ENCODE results near the gene PCDHGA11.
"Not testable (repeated sequence)": the region's sequence is repeated elsewhere in the genome, so short reads cannot be mapped to it uniquely, and the experiment has no call there.

Gene PCDHGA11

GRCh38 chr5:141393267-141393666 lies 27.6 kb upstream of the PCDHGA11 start:
- TF ChIP-seq EZH2phosphoT487 (conservative IDR thresholded peaks at IDR 0.05; ENCODE audit: low read length), result no peak
- TF ChIP-seq CTCF (IDR thresholded peaks at IDR 0.05; ENCODE audit: insufficient read depth, low read length, poor library complexity, severe bottlenecking), result no peak
- no peaks in the 10 kb centered on the region for H3K36me3 ChIP-seq (ENCODE audit: low read length)
- H3K9ac ChIP-seq (ENCODE audit: low read length), result no peak overlapping the region
- no peaks in the 10 kb centered on the region for H3K27me3 ChIP-seq (ENCODE audit: low read length)
- H3K9me3 ChIP-seq (ENCODE audit: insufficient read depth, low read length), result no peaks in the 10 kb centered on the region; the same call in 1 of the 2 replicates
- H4K20me1 ChIP-seq (ENCODE audit: low read depth, low read length), result no peaks in the 10 kb centered on the region
- no peaks in the 10 kb centered on the region; the same call in none of the 2 replicates for H3F3A ChIP-seq (ENCODE audit: insufficient read depth)
- no peak overlapping the region for H2AFZ ChIP-seq (ENCODE audit: low read depth, low read length, severe bottlenecking)
- H3K9me2 ChIP-seq (replicated peaks; ENCODE audit: insufficient read depth, low read length), result no peaks in the 10 kb centered on the region
- no peak overlapping the region for H3K27ac ChIP-seq (ENCODE audit: low read depth, low read length)
- no peak overlapping the region for H3K4me2 ChIP-seq (ENCODE audit: low read depth, low read length, poor library complexity, severe bottlenecking)
- H3K4me3 ChIP-seq (ENCODE audit: insufficient read depth, low read length, poor library complexity, severe bottlenecking), result no peak overlapping the region
- H3K79me2 ChIP-seq (ENCODE audit: insufficient read depth, low read length), result no peaks in the 10 kb centered on the region

GRCh38 chr5:141394401-141395187 lies 26.3 kb upstream of the PCDHGA11 start:
- H3K27me3 ChIP-seq (ENCODE audit: low read length); H3K9me2 ChIP-seq (replicated peaks; ENCODE audit: insufficient read depth, low read length); H3K4me2 ChIP-seq (ENCODE audit: low read depth, low read length, poor library complexity, severe bottlenecking); H4K20me1 ChIP-seq (ENCODE audit: low read depth, low read length); H3K4me3 ChIP-seq (ENCODE audit: insufficient read depth, low read length, poor library complexity, severe bottlenecking); H2AFZ ChIP-seq (ENCODE audit: low read depth, low read length, severe bottlenecking); H3K36me3 ChIP-seq (ENCODE audit: low read length); H3F3A ChIP-seq (ENCODE audit: insufficient read depth); H3K9ac ChIP-seq (ENCODE audit: low read length); H3K27ac ChIP-seq (ENCODE audit: low read depth, low read length); H3K79me2 ChIP-seq (ENCODE audit: insufficient read depth, low read length): not testable (repeated sequence)
- H3K9me3 ChIP-seq (ENCODE audit: insufficient read depth, low read length), result peaks cover 12% of the 10 kb centered on the region; the same call in 1 of the 2 replicates

DNA sequence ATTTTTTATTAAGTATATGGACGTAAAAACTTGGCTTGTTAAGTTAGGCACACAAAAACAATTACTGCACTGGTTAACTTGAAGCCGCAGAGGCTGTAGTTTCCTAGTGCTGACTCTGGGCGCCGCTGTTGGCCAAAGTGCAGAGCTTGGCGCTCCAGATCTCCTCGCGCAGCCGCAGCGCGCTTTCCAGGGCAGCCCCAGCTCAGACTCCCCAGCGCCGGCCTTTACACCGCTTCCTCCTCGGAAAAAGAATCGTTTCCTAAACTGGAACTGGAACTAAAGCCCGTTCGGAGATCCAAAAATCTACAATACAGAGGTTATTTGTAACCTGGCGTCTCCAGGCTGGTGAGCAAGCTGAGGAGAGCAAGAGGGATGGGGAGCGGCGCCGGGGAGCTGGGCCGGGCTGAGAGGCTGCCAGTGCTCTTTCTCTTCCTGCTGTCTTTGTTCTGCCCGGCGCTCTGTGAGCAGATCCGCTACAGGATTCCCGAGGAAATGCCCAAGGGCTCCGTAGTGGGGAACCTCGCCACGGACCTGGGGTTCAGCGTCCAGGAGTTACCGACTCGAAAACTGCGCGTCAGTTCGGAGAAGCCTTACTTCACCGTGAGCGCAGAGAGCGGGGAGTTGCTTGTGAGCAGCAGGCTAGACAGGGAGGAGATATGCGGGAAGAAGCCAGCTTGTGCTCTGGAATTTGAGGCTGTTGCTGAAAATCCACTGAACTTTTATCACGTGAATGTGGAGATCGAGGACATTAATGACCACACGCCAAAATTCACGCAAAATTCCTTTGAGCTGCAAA lies 22.9 kb upstream of the PCDHGA11 start, which contains the start of gene PCDHGB5:
Gene PCDHGB5, plus strand, starts transcription at position 192 of the 796 bp plus-strand sequence. Its CDS starts 181 bp downstream, at position 373.
- peak; percentile 13 for TF ChIP-seq CTCF (IDR thresholded peaks at IDR 0.05; ENCODE audit: insufficient read depth, low read length, poor library complexity, severe bottlenecking)
- not testable (repeated sequence) for H3K27ac ChIP-seq (ENCODE audit: low read depth, low read length); H3K27me3 ChIP-seq (ENCODE audit: low read length); H3K9ac ChIP-seq (ENCODE audit: low read length); H3F3A ChIP-seq (ENCODE audit: insufficient read depth); H3K9me2 ChIP-seq (replicated peaks; ENCODE audit: insufficient read depth, low read length); H3K79me2 ChIP-seq (ENCODE audit: insufficient read depth, low read length); H4K20me1 ChIP-seq (ENCODE audit: low read depth, low read length); H2AFZ ChIP-seq (ENCODE audit: low read depth, low read length, severe bottlenecking)
- peaks cover 21% of the 10 kb centered on the region; the same call in 1 of the 2 replicates for H3K9me3 ChIP-seq (ENCODE audit: insufficient read depth, low read length)
- peak within 1 kb of the TSS; percentile 26 for H3K4me2 ChIP-seq (ENCODE audit: low read depth, low read length, poor library complexity, severe bottlenecking)
- peaks cover 10% of the 10 kb centered on the region; the same call in 1 of the 2 replicates for H3K36me3 ChIP-seq (ENCODE audit: low read length)
- peak within 1 kb of the TSS; percentile 35 for H3K4me3 ChIP-seq (ENCODE audit: insufficient read depth, low read length, poor library complexity, severe bottlenecking)
